ENCODE measurements around the gene LPAR5. TPM values are rescaled to one million over a fixed set of nuclear protein-coding genes. Genes with fewer than 3 reads are reported as not detected.
A peak's percentile ranks its signal among the peaks of the same experiment; 100 is the strongest.

LPAR5 gene
- total RNA-seq, 2 experiments from 2014 or later: 2.8 to 3.0 TPM

GRCh38 chr12:6569312-6569711, 66.4 kb downstream of the LPAR5 start:
- DNase-seq: no peak
- H3K27me3 Mint-ChIP-seq: no peaks in the 10 kb centered on the region
- intact Hi-C loops (cut with DNase I, micrococcal nuclease): loop anchor here (5.0 kb wide), 2 partner anchors 38 to 118 kb away; partner anchors contain the start of genes ZNF384 (in 2 of the 2) and CHD4 (in 1 of the 2)
- POLR2A ChIA-PET: no interaction called here
- peaks cover 50% of the 10 kb centered on the region for H3K4me1 Mint-ChIP-seq (ENCODE audit: low read depth)
- no peak overlapping the region for H3K4me3 ChIP-seq (ENCODE audit: low read length)
- ATAC-seq (ENCODE audit: poor library complexity): no peak
- peak overlapping the region; percentile 100 for H3K4me3 Mint-ChIP-seq
- peaks cover 74% of the 10 kb centered on the region for H3K36me3 ChIP-seq (ENCODE audit: insufficient read depth, low read length)
- H3K27ac Mint-ChIP-seq: peak overlapping the region; percentile 98
- no peaks in the 10 kb centered on the region for H3K9me3 ChIP-seq (ENCODE audit: control insufficient read depth in 1 of 2, insufficient read depth in 1 of 2, low read length in 2 of 2)
- H3K36me3 Mint-ChIP-seq (ENCODE audit: low read depth): peaks cover 76% of the 10 kb centered on the region
- peaks cover 41% of the 10 kb centered on the region for H3K4me1 ChIP-seq (ENCODE audit: insufficient read depth, low read length)
- TF ChIP-seq CTCF (IDR thresholded peaks at IDR 0.05): no peak
- H3K9me3 Mint-ChIP-seq: no peaks in the 10 kb centered on the region
- no peaks in the 10 kb centered on the region for H3K27me3 ChIP-seq (ENCODE audit: control insufficient read depth in 1 of 2, insufficient read depth in 2 of 2, low read length in 2 of 2)
- CTCF ChIA-PET: interaction anchor here (2.7 kb wide), 1 partner anchor 15 kb away, joined by 7 read pairs; the partner anchor contains the start of gene IFFO1
- no peak overlapping the region for H3K27ac ChIP-seq (ENCODE audit: low read depth in 1 of 2, low read length in 2 of 2)

Other genes with a start within 250 kb of the LPAR5 start
- 10 to 100 TPM; 42.7 to 46.1 TPM for gene CD27, start 191.0 kb downstream of the LPAR5 start, total RNA-seq
- 10 to 100 TPM; 14.7 to 15.8 TPM for gene TAPBPL, start 183.9 kb downstream of the LPAR5 start, total RNA-seq
- gene VAMP1, start 165.3 kb downstream of the LPAR5 start, total RNA-seq: 10 to 100 TPM; 84.8 to 87.7 TPM
- gene MRPL51, start 142.7 kb downstream of the LPAR5 start, total RNA-seq: 10 to 100 TPM; 15.1 to 16.7 TPM
- 10 to 100 TPM; 13.7 to 14.9 TPM for gene NCAPD2, start 141.9 kb downstream of the LPAR5 start, total RNA-seq
- 100 to 1,000 TPM; 498 to 508 TPM for gene GAPDH, start 101.4 kb downstream of the LPAR5 start, total RNA-seq
- gene IFFO1, start 79.9 kb downstream of the LPAR5 start, total RNA-seq: 10 to 100 TPM; 21.6 to 21.9 TPM
- gene NOP2, start 67.7 kb downstream of the LPAR5 start, total RNA-seq: 10 to 100 TPM; 75.3 to 76.8 TPM
- gene CHD4, start 28.6 kb downstream of the LPAR5 start, total RNA-seq: 100 to 1,000 TPM; 288 to 292 TPM
- gene ACRBP, start 11.5 kb upstream of the LPAR5 start, total RNA-seq: under 1 TPM; 0.58 to 0.95 TPM
- gene ING4, start 27.2 kb upstream of the LPAR5 start, total RNA-seq: 10 to 100 TPM; 13.8 to 17.4 TPM
- 10 to 100 TPM; 67.6 TPM for gene ZNF384, start 53.4 kb upstream of the LPAR5 start, total RNA-seq
- gene PIANP, start 64.9 kb upstream of the LPAR5 start, total RNA-seq: under 1 TPM; 0.87 to 0.99 TPM
- 1 to 10 TPM; 9.4 to 9.6 TPM for gene COPS7A, start 88.1 kb upstream of the LPAR5 start, total RNA-seq
- gene MLF2, start 117.2 kb upstream of the LPAR5 start, total RNA-seq: 100 to 1,000 TPM; 114 to 121 TPM
- gene PTMS, start 130.4 kb upstream of the LPAR5 start, total RNA-seq: 1 to 10 TPM; 1.5 to 1.9 TPM
- gene LAG3, start 136.6 kb upstream of the LPAR5 start, total RNA-seq: 1 to 10 TPM in 1 of 2 experiments, under 1 TPM in 1; 0.82 to 1.4 TPM
- gene CD4, start 153.6 kb upstream of the LPAR5 start, total RNA-seq: 100 to 1,000 TPM; 134 to 136 TPM
- not detected for gene GPR162, start 185.9 kb upstream of the LPAR5 start, total RNA-seq
- gene P3H3, start 192.4 kb upstream of the LPAR5 start, total RNA-seq: 1 to 10 TPM; 2.5 to 4.1 TPM
- under 1 TPM; 0.75 to 0.85 TPM for gene GNB3, start 205.0 kb upstream of the LPAR5 start, total RNA-seq
- under 1 TPM; 0.80 to 0.89 TPM for gene CDCA3, start 215.3 kb upstream of the LPAR5 start, total RNA-seq
- gene USP5, start 216.2 kb upstream of the LPAR5 start, total RNA-seq: 10 to 100 TPM; 31.8 to 33.4 TPM
- gene TPI1, start 231.6 kb upstream of the LPAR5 start, total RNA-seq: 10 to 100 TPM; 46.8 to 48.7 TPM
- 1 to 10 TPM; 3.2 to 3.3 TPM for gene SPSB2, start 237.3 kb upstream of the LPAR5 start, total RNA-seq

Data from CD4-positive, alpha-beta T cell (primary cell).